Astrocyte of the cerebellum (primary cell): Measurements from ENCODE around the gene FAM107B.
"Not testable (repeated sequence)": the region's sequence is repeated elsewhere in the genome, so short reads cannot be mapped to it uniquely, and the experiment has no call there.

Experiments used
- DNase-seq: peaks from one replicate; pipeline ENCODE4 v3.0.0-alpha.2; 2011; ENCODE audit warnings: low read depth
- H3K4me3 ChIP-seq: 2 replicates; pipeline ENCODE4 v1.5.1; 2011; ENCODE audit warnings: mild to moderate bottlenecking, low read depth, low read length, moderate library complexity
- CTCF ChIP-seq: IDR thresholded peaks from 2 replicates; pipeline ENCODE4 v1.5.1; 2012; ENCODE audit warnings: low read length, low read depth, moderate library complexity, mild to moderate bottlenecking; ENCODE audit errors: missing control alignments
- in situ Hi-C: cut with HindIII; loops from 2 replicates; pipeline ENCODE4 v1.10.0; 2017; ENCODE audit warnings: low sequenced_read_pairs

The FAM107B gene

GRCh38 chr10:14693891-14694290 is 80.8 kb downstream of the FAM107B start:
- in situ Hi-C loops = no loop called here
- no peak for TF ChIP-seq CTCF
- no peak for DNase-seq
- no peak overlapping the region for H3K4me3 ChIP-seq

- in situ Hi-C loops = no loop called here
- no peak for DNase-seq
- H3K4me3 ChIP-seq = no peak overlapping the region
- no peak for TF ChIP-seq CTCF
Measured at GRCh38 chr10:14692344-14693076, 82.2 kb downstream of the FAM107B start.

- in situ Hi-C loops = no loop called here
- no peak overlapping the region for H3K4me3 ChIP-seq
- TF ChIP-seq CTCF = no peak
- DNase-seq = no peak
Measured at GRCh38 chr10:14691359-14691758, 83.3 kb downstream of the FAM107B start.

- no peak overlapping the region for H3K4me3 ChIP-seq
- DNase-seq = no peak
- TF ChIP-seq CTCF = no peak
- in situ Hi-C loops = loop anchor here (5.0 kb wide), 1 partner anchor 39 kb away; no protein-coding TSS in a partner anchor
Measured at GRCh38 chr10:14688606-14689005, 86.1 kb downstream of the FAM107B start.

GRCh38 chr10:14688189-14688588 is 86.5 kb downstream of the FAM107B start:
- not testable (repeated sequence) for DNase-seq, H3K4me3 ChIP-seq
- in situ Hi-C loops = loop anchor here (5.0 kb wide), 1 partner anchor 39 kb away; no protein-coding TSS in a partner anchor

GRCh38 chr10:14687340-14687739 is 87.4 kb downstream of the FAM107B start:
- TF ChIP-seq CTCF = no peak
- H3K4me3 ChIP-seq = no peak overlapping the region
- DNase-seq = no peak
- in situ Hi-C loops = loop anchor here (5.0 kb wide), 1 partner anchor 40 kb away; no protein-coding TSS in a partner anchor

- in situ Hi-C loops = loop anchor here (5.0 kb wide), 1 partner anchor 41 kb away; no protein-coding TSS in a partner anchor
- DNase-seq = no peak
- no peak overlapping the region for H3K4me3 ChIP-seq
- TF ChIP-seq CTCF = no peak
Measured at GRCh38 chr10:14686356-14686755, 88.3 kb downstream of the FAM107B start.
